Nucleus accumbens (tissue), 56 donors: ENCODE measurements around the gene ANO7.

Experiments used
- DNase-seq, 56 donors: peaks; one replicate each; lab custom pipeline; 2025; lab: John Stamatoyannopoulos, UW

ANO7 gene

GRCh38 chr2:241268306-241268705 lies 79.8 kb downstream of the ANO7 start:
- no peak for DNase-seq

GRCh38 chr2:241268716-241269445 lies 80.4 kb downstream of the ANO7 start:
- DNase-seq, result no peak

- no peak for DNase-seq
Observed at GRCh38 chr2:241269707-241270520, 81.4 kb downstream of the ANO7 start.

GRCh38 chr2:241270531-241270930 lies 82.1 kb downstream of the ANO7 start:
- no peak for DNase-seq

GRCh38 chr2:241271706-241272302 lies 83.3 kb downstream of the ANO7 start:
- peak in 52 of 56 donors; percentile 7 to 87 (median 52) for DNase-seq

GRCh38 chr2:241272303-241273209 lies 84.1 kb downstream of the ANO7 start:
- peak in 43 of 56 donors; percentile 9 to 86 (median 36) for DNase-seq

GRCh38 chr2:241273210-241274020 lies 84.9 kb downstream of the ANO7 start:
- no peak for DNase-seq

GRCh38 chr2:241274127-241274526 lies 85.7 kb downstream of the ANO7 start:
- no peak for DNase-seq
